H1 (cell line): ENCODE results near the gene SLC16A8. TPM values are rescaled to one million over a fixed set of nuclear protein-coding genes. Genes with fewer than 3 reads are reported as not detected.

Source experiments
- CTCF ChIA-PET: fragments of 300-600 bp; sonication (Branson Sonifier 250); formaldehyde crosslinking; loops from one replicate; lab custom pipeline; 2021; ENCODE audit not compliant: partially characterized antibody; lab: Charles Lee
- POLR2A ChIA-PET: fragments of 300-600 bp; sonication (Branson Sonifier 250); formaldehyde crosslinking; loops from one replicate; lab custom pipeline; 2021; ENCODE audit warnings: inconsistent platforms; ENCODE audit not compliant: partially characterized antibody; lab: Charles Lee
- DNase-seq, 2 experiments: peaks; one replicate each; pipeline versions ENCODE4 v3.0.0 to v3.0.0-alpha.2; 2010 to 2022; ENCODE audit warnings: low spot score in 2 of 2, low read depth in 1 of 2, mixed read lengths in 1 of 2
- FAIRE-seq: peaks from 2 replicates; lab custom pipeline; 2011; peaks lifted over from hg19 to GRCh38; lab: Jason Lieb, UNC
- H2AFZ ChIP-seq: 2 replicates; pipeline ENCODE4 v1.8.1; 2012; ENCODE audit warnings: low read length, inconsistent platforms
- H2AK5ac ChIP-seq: 2 replicates; pipeline ENCODE4 v1.6.1; 2013; ENCODE audit warnings: low read depth, low read length
- H2BK120ac ChIP-seq: replicated peaks from 2 replicates; pipeline ENCODE3; 2013; ENCODE audit warnings: low read depth, low read length, inconsistent platforms
- H2BK12ac ChIP-seq: 2 replicates; pipeline ENCODE4 v1.6.1; 2013; ENCODE audit warnings: low read depth, low read length
- H2BK15ac ChIP-seq: 2 replicates; pipeline ENCODE4 v1.6.1; 2013; ENCODE audit warnings: low read length
- H2BK20ac ChIP-seq: 2 replicates; pipeline ENCODE4 v1.6.1; 2013; ENCODE audit warnings: low read length
- H2BK5ac ChIP-seq: 2 replicates; pipeline ENCODE4 v1.6.1; 2013; ENCODE audit warnings: low read depth, low read length
- H3K14ac ChIP-seq: 2 replicates; pipeline ENCODE4 v1.6.1; 2013; ENCODE audit warnings: inconsistent platforms; ENCODE audit not compliant: insufficient read length
- H3K18ac ChIP-seq: 2 replicates; pipeline ENCODE4 v1.6.1; 2013; ENCODE audit warnings: low read length; ENCODE audit errors: extremely low read depth
- H3K23ac ChIP-seq: 2 replicates; pipeline ENCODE4 v1.6.1; 2013; ENCODE audit warnings: inconsistent platforms; ENCODE audit not compliant: insufficient read length
- H3K23me2 ChIP-seq: 2 replicates; pipeline ENCODE4 v1.6.1; 2013; ENCODE audit warnings: low read depth, low read length
- H3K27ac ChIP-seq: 2 replicates; pipeline ENCODE4 v1.6.1; 2011; ENCODE audit warnings: low read depth, low read length, inconsistent platforms
- H3K27me3 ChIP-seq, 4 experiments: replicated peaks in 1 of 4; 1 replicate in 1 of 4; 2 replicates in 3 of 4; pipeline versions ENCODE4 v1.6.1 to v1.8.1; 2011 to 2013; ENCODE audit warnings: low read length in 3 of 4, mild to moderate bottlenecking in 3 of 4, inconsistent platforms in 2 of 4, mixed read lengths in 2 of 4, moderate library complexity in 1 of 4; ENCODE audit not compliant: control insufficient read depth in 3 of 4, insufficient read depth in 3 of 4; ENCODE audit errors: extremely low read depth in 1 of 4
- H3K36me3 ChIP-seq, 4 experiments: 2 replicates each; pipeline versions ENCODE4 v1.6.1 to v1.8.1; 2011 to 2013; ENCODE audit warnings: mild to moderate bottlenecking in 4 of 4, low read length in 3 of 4, moderate library complexity in 2 of 4, control low read depth in 1 of 4, inconsistent platforms in 1 of 4; ENCODE audit not compliant: insufficient read depth in 4 of 4, control insufficient read depth in 2 of 4
- H3K4ac ChIP-seq: replicated peaks from 2 replicates; pipeline ENCODE3; 2013; ENCODE audit warnings: low read length, low read depth, mixed read lengths, inconsistent platforms; ENCODE audit not compliant: insufficient read length
- H3K4me1 ChIP-seq, 4 experiments: replicated peaks in 1 of 4; 1 replicate in 1 of 4; 2 replicates in 3 of 4; pipeline versions ENCODE4 v1.6.1 to v1.8.1; 2011 to 2013; ENCODE audit warnings: low read length in 3 of 4, inconsistent platforms in 2 of 4, mixed read lengths in 1 of 4; ENCODE audit not compliant: insufficient read depth in 4 of 4, control insufficient read depth in 3 of 4
- H3K4me2 ChIP-seq, 2 experiments: 2 replicates each; pipeline versions ENCODE4 v1.6.1 to v1.8.1; 2011 to 2013; ENCODE audit warnings: low read depth in 2 of 2, low read length in 2 of 2, control low read depth in 1 of 2, inconsistent platforms in 1 of 2, mild to moderate bottlenecking in 1 of 2; ENCODE audit not compliant: insufficient read depth in 1 of 2
- H3K4me3 ChIP-seq, 4 experiments: fragments of 200-600, 300-600 bp in 1 of 4; sonication (generic), shearing (Covaris generic), sonication (Bioruptor Twin) in 1 of 4; 2 replicates each; pipeline versions ENCODE4 v1.5.1 to v1.8.1; 2011 to 2016; ENCODE audit warnings: low read length in 4 of 4, low read depth in 3 of 4, control low read depth in 2 of 4, inconsistent platforms in 2 of 4, mild to moderate bottlenecking in 2 of 4, mixed read lengths in 1 of 4, moderate library complexity in 1 of 4; ENCODE audit not compliant: insufficient read depth in 2 of 4; ENCODE audit errors: extremely low read depth in 1 of 4
- H3K56ac ChIP-seq: replicated peaks from 2 replicates; pipeline ENCODE3; 2013; ENCODE audit warnings: low read depth, mild to moderate bottlenecking, mixed read lengths, low read length, inconsistent platforms; ENCODE audit not compliant: insufficient read length
- H3K79me1 ChIP-seq: 2 replicates; pipeline ENCODE4 v1.6.1; 2013; ENCODE audit warnings: low read depth, low read length, control low read depth
- H3K79me2 ChIP-seq, 2 experiments: 2 replicates each; pipeline versions ENCODE4 v1.6.1 to v1.8.1; 2012 to 2013; ENCODE audit warnings: low read length in 2 of 2, mild to moderate bottlenecking in 2 of 2, inconsistent platforms in 1 of 2; ENCODE audit not compliant: insufficient read depth in 2 of 2, control insufficient read depth in 1 of 2
- H3K9ac ChIP-seq, 4 experiments: replicated peaks in 1 of 4; 1 replicate in 1 of 4; 2 replicates in 3 of 4; pipeline versions ENCODE4 v1.6.1 to v1.8.1; 2011 to 2013; ENCODE audit warnings: low read depth in 3 of 4, low read length in 3 of 4, control low read depth in 2 of 4, mild to moderate bottlenecking in 2 of 4, moderate library complexity in 2 of 4, inconsistent platforms in 1 of 4; ENCODE audit errors: extremely low read depth in 1 of 4
- H3K9me3 ChIP-seq, 2 experiments: 2 replicates each; pipeline versions ENCODE4 v1.6.1 to v1.8.1; 2012 to 2013; ENCODE audit warnings: mild to moderate bottlenecking in 2 of 2, moderate library complexity in 2 of 2, control low read depth in 1 of 2, inconsistent platforms in 1 of 2, low read depth in 1 of 2, low read length in 1 of 2, mixed read lengths in 1 of 2; ENCODE audit not compliant: insufficient read depth in 2 of 2
- H4K20me1 ChIP-seq, 2 experiments: replicated peaks in 1 of 2; 2 replicates each; pipeline versions ENCODE3 to v1.8.1; 2011 to 2013; ENCODE audit warnings: inconsistent platforms in 2 of 2, low read length in 2 of 2, mild to moderate bottlenecking in 1 of 2; ENCODE audit not compliant: insufficient read depth in 2 of 2, control insufficient read depth in 1 of 2
- H4K5ac ChIP-seq: 2 replicates; pipeline ENCODE4 v1.6.1; 2013; ENCODE audit warnings: low read length, low read depth, mixed read lengths, inconsistent platforms; ENCODE audit not compliant: insufficient read length
- H4K8ac ChIP-seq: 2 replicates; pipeline ENCODE4 v1.8.0; 2013; ENCODE audit warnings: mild to moderate bottlenecking, moderate library complexity, low read length, inconsistent platforms; ENCODE audit not compliant: insufficient read depth; ENCODE audit errors: extremely low read depth
- H4K91ac ChIP-seq: replicated peaks from 2 replicates; pipeline ENCODE3; 2013; ENCODE audit warnings: low read length, mixed read lengths, inconsistent platforms; ENCODE audit not compliant: insufficient read length
- MAFK ChIP-seq: IDR thresholded peaks from 2 replicates; pipeline ENCODE4 v1.6.1; 2012; ENCODE audit warnings: low read depth, mild to moderate bottlenecking, improper control_type of control experiment, low read length
- WGBS, 2 experiments: shearing (Covaris generic) in 1 of 2; methylation state at CpG; one replicate each; pipeline versions ENCODE4 v1.1.6 to v1.1.7; 2013 to 2015; ENCODE audit warnings: low lambda C conversion rate in 2 of 2, mixed read lengths in 2 of 2, inconsistent platforms in 1 of 2, low coverage in 1 of 2, missing lambda C conversion rate in 1 of 2; ENCODE audit not compliant: insufficient replicate concordance in 2 of 2, insufficient coverage in 1 of 2, insufficient read length in 1 of 2; ENCODE audit errors: extremely low coverage in 1 of 2, missing lambda C conversion rate in 1 of 2; 5-methylcytosine and 5-hydroxymethylcytosine counted together
- polyA plus RNA-seq, 7 experiments: library from polyadenylated mRNA; depleted of rRNA in 3 of 7; stranded (reverse) in 5 of 7; unstranded in 2 of 7; fragments of >200 nt in 5 of 7; fragments of 200-250 nt in 2 of 7; gene quantifications; 1 replicate in 5 of 7; 2 replicates in 1 of 7; 4 replicates in 1 of 7; pipeline versions ENCODE4 v1.2.1 to v1.2.3, GENCODE V29; 2011 to 2013; ENCODE audit warnings: missing spikeins in 2 of 7, mixed read lengths in 2 of 7
- total RNA-seq: library from RNA; stranded (reverse); fragmentation: NEBNext Ultra II Directional; extraction: Animal tissue kit (Norgen Biotek cat#: 25700); gene quantifications from 2 replicates; pipeline ENCODE4 v1.2.1, GENCODE V29; 2021

Gene SLC16A8
- total and polyA plus RNA-seq, 2 of the 8 experiments (the other 6 are each of a cell fraction or from before 2014, with no cell fraction given): 0.70 TPM; not detected in 1

- FAIRE-seq: no peak
- CTCF ChIA-PET: no interaction called here
- TF ChIP-seq MAFK: no peak
- TF ChIP-seq, all 59 proteins: peak for 0
Observed at GRCh38 chr22:38038890-38039812, 44.8 kb downstream of the SLC16A8 start.

More at GRCh38 chr22:38038890-38039812, 44.8 kb downstream of the SLC16A8 start:
- no peak overlapping the region for H4K5ac ChIP-seq
- H2BK15ac ChIP-seq: no peak overlapping the region
- no peak overlapping the region for H2AK5ac ChIP-seq
- no peaks in the 10 kb centered on the region; the same call in 1 of the 2 replicates for H3K23me2 ChIP-seq
- no peak overlapping the region for H3K4me2 ChIP-seq
- no peaks in the 10 kb centered on the region for H3K9me3 ChIP-seq
- no peak overlapping the region for H3K27ac ChIP-seq
- no peaks in the 10 kb centered on the region for H3K27me3 ChIP-seq
- H2BK120ac ChIP-seq: no peak overlapping the region
- no peak overlapping the region for H2BK5ac ChIP-seq
- no peak overlapping the region for H3K4ac ChIP-seq
- no peak overlapping the region for H3K14ac ChIP-seq
- no peak overlapping the region for H3K56ac ChIP-seq
- no peak overlapping the region for H2BK20ac ChIP-seq
- no peaks in the 10 kb centered on the region for H3K36me3 ChIP-seq
- no peak overlapping the region for H3K23ac ChIP-seq
- H2BK12ac ChIP-seq: no peak overlapping the region
- H3K9ac ChIP-seq: no peak overlapping the region
- no peak for DNase-seq
- 90% methylated on average over 37 of the region's 46 CpGs; no CpG with 5 or more reads in 1 of the 2 experiments for WGBS, 2 experiments
- no peak overlapping the region for H2AFZ ChIP-seq
- H4K91ac ChIP-seq: no peak overlapping the region
- no peaks in the 10 kb centered on the region for H3K79me1 ChIP-seq
- H3K79me2 ChIP-seq: no peaks in the 10 kb centered on the region
- no peak overlapping the region for H4K8ac ChIP-seq
- peaks cover 0 to 14% (median 11%) of the 10 kb centered on the region in 4 experiments; a peak in 6 of 7 replicates for H3K4me1 ChIP-seq
- no peaks in the 10 kb centered on the region for H4K20me1 ChIP-seq
- H3K18ac ChIP-seq: no peak overlapping the region
- no peak overlapping the region for H3K4me3 ChIP-seq
- POLR2A ChIA-PET: interaction anchor here (1.7 kb wide), 1 partner anchor 13 kb away, joined by 4 read pairs; no protein-coding TSS in a partner anchor
